Karpas-422 (cell line): ENCODE data around the gene PGAP1. TPM values are rescaled to one million over a fixed set of nuclear protein-coding genes. Genes with fewer than 3 reads are reported as not detected.

ENCODE experiments used
- DNase-seq: peaks from one replicate; pipeline ENCODE4 v3.0.0-alpha.2; 2015
- H2AFZ ChIP-seq: fragments of 200-600 bp; sonication (generic); 2 replicates; pipeline ENCODE4 v1.6.1; 2014; ENCODE audit warnings: antibody characterized with exemption, low read length, mixed read lengths
- H3K27ac ChIP-seq: fragments of 200-600 bp; sonication (generic); 2 replicates; pipeline ENCODE4 v1.5.1; 2014; ENCODE audit warnings: mild to moderate bottlenecking, low read length, moderate library complexity
- H3K27me3 ChIP-seq: fragments of 200-600 bp; sonication (generic); 2 replicates; pipeline ENCODE4 v1.6.1; 2014; ENCODE audit warnings: low read length, mixed read lengths
- H3K36me3 ChIP-seq: fragments of 200-600 bp; sonication (generic); 2 replicates; pipeline ENCODE4 v1.6.1; 2014; ENCODE audit warnings: low read length, mixed read lengths; ENCODE audit not compliant: insufficient read depth
- H3K4me1 ChIP-seq: fragments of 200-600 bp; sonication (generic); 2 replicates; pipeline ENCODE4 v1.6.1; 2014; ENCODE audit warnings: mild to moderate bottlenecking, low read length, mixed read lengths
- H3K4me2 ChIP-seq: fragments of 200-600 bp; sonication (generic); 2 replicates; pipeline ENCODE4 v1.6.1; 2014; ENCODE audit warnings: low read length, low read depth, mild to moderate bottlenecking; ENCODE audit not compliant: poor library complexity, severe bottlenecking
- H3K4me3 ChIP-seq: fragments of 200-600 bp; sonication (generic); 2 replicates; pipeline ENCODE4 v1.5.1; 2014; ENCODE audit warnings: mild to moderate bottlenecking, antibody characterized with exemption, low read length, mixed read lengths
- H3K79me2 ChIP-seq: fragments of 200-600 bp; sonication (generic); 2 replicates; pipeline ENCODE4 v1.6.1; 2014; ENCODE audit warnings: mild to moderate bottlenecking, low read length, mixed read lengths
- H3K9ac ChIP-seq: fragments of 200-600 bp; sonication (generic); 2 replicates; pipeline ENCODE4 v1.6.0; 2014; ENCODE audit warnings: low read length
- H3K9me2 ChIP-seq: fragments of 200-600 bp; sonication (generic), shearing (Covaris generic); replicated peaks from 2 replicates; pipeline ENCODE4 v1.6.0; 2014; ENCODE audit warnings: mild to moderate bottlenecking, low read length, moderate library complexity; ENCODE audit not compliant: insufficient read depth
- H3K9me3 ChIP-seq: fragments of 300-700, 200-600 bp; sonication (generic); 2 replicates; pipeline ENCODE4 v1.6.1; 2014; ENCODE audit warnings: low read length, mixed read lengths
- H4K20me1 ChIP-seq: fragments of 200-600 bp; sonication (generic); 2 replicates; pipeline ENCODE4 v1.6.1; 2014; ENCODE audit warnings: mild to moderate bottlenecking, antibody characterized with exemption, low read length, low read depth; ENCODE audit not compliant: insufficient read depth
- total RNA-seq: library from RNA; depleted of rRNA; stranded (reverse); fragments of >200 nt; shearing (Covaris generic); gene quantifications from 2 replicates; pipeline ENCODE4 v1.2.3, GENCODE V29; 2014; ENCODE audit warnings: low replicate concordance

PGAP1 gene
- total RNA-seq, 1 experiment from 2014 or later = 22.4 TPM

- no peak overlapping the region for H3K9ac ChIP-seq
- H3K27me3 ChIP-seq = no peaks in the 10 kb centered on the region
- H3K9me2 ChIP-seq = no peaks in the 10 kb centered on the region
- H3K4me1 ChIP-seq = no peaks in the 10 kb centered on the region
- H4K20me1 ChIP-seq = no peaks in the 10 kb centered on the region
- H3K27ac ChIP-seq = no peak overlapping the region
- H3K4me2 ChIP-seq = no peak overlapping the region
- no peak overlapping the region for H2AFZ ChIP-seq
- DNase-seq = no peak
- no peak overlapping the region for H3K4me3 ChIP-seq
- peaks cover 16% of the 10 kb centered on the region; the same call in 1 of the 2 replicates for H3K79me2 ChIP-seq
- peaks cover 16% of the 10 kb centered on the region for H3K36me3 ChIP-seq
- H3K9me3 ChIP-seq = no peaks in the 10 kb centered on the region
Measured at GRCh38 chr2:196902828-196903227, 23.7 kb downstream of the PGAP1 start.

GRCh38 chr2:196900843-196901242 lies 25.7 kb downstream of the PGAP1 start:
- Histone ChIP-seq H3K27ac (no peak overlapping the region), H3K9me3 (no peaks in the 10 kb centered on the region), H2AFZ (no peak overlapping the region), H3K4me1 (no peaks in the 10 kb centered on the region), H3K9ac (no peak overlapping the region), H3K4me3 (no peak overlapping the region), H3K27me3 (no peaks in the 10 kb centered on the region), H3K79me2 (peaks cover 16% of the 10 kb centered on the region; the same call in 1 of the 2 replicates), H3K36me3 (peaks cover 24% of the 10 kb centered on the region), H3K4me2 (no peak overlapping the region), H4K20me1 (no peaks in the 10 kb centered on the region), H3K9me2 (no peaks in the 10 kb centered on the region)
- DNase-seq = no peak

- Histone ChIP-seq H3K9me2 (no peaks in the 10 kb centered on the region), H3K27me3 (no peaks in the 10 kb centered on the region)
Measured at GRCh38 chr2:196899976-196900375, 26.5 kb downstream of the PGAP1 start.

GRCh38 chr2:196891136-196891535 lies 35.4 kb downstream of the PGAP1 start:
- Histone ChIP-seq H3K27me3 (no peaks in the 10 kb centered on the region), H3K9me2 (no peaks in the 10 kb centered on the region), H3K4me1 (no peaks in the 10 kb centered on the region), H3K9ac (no peak overlapping the region), H2AFZ (no peak overlapping the region), H3K4me3 (no peak overlapping the region), H4K20me1 (no peaks in the 10 kb centered on the region), H3K4me2 (no peak overlapping the region), H3K79me2 (peaks cover 13% of the 10 kb centered on the region), H3K9me3 (no peaks in the 10 kb centered on the region), H3K27ac (no peak overlapping the region), H3K36me3 (peaks cover 38% of the 10 kb centered on the region)
- DNase-seq = no peak

More at GRCh38 chr2:196899976-196900375, 26.5 kb downstream of the PGAP1 start:
- Histone ChIP-seq H3K4me2 (no peak overlapping the region), H4K20me1 (no peaks in the 10 kb centered on the region), H3K4me3 (no peak overlapping the region), H2AFZ (no peak overlapping the region), H3K36me3 (peaks cover 31% of the 10 kb centered on the region), H3K27ac (no peak overlapping the region), H3K9ac (no peak overlapping the region), H3K9me3 (no peaks in the 10 kb centered on the region), H3K79me2 (peaks cover 16% of the 10 kb centered on the region; the same call in 1 of the 2 replicates), H3K4me1 (no peaks in the 10 kb centered on the region)
- no peak for DNase-seq

GRCh38 chr2:196887431-196887830 lies 39.1 kb downstream of the PGAP1 start:
- H3K4me2 ChIP-seq = no peak overlapping the region
- no peak overlapping the region for H3K27ac ChIP-seq
- no peaks in the 10 kb centered on the region for H4K20me1 ChIP-seq
- no peaks in the 10 kb centered on the region for H3K9me2 ChIP-seq
- H3K9ac ChIP-seq = no peak overlapping the region
- H3K79me2 ChIP-seq = peaks cover 13% of the 10 kb centered on the region
- H2AFZ ChIP-seq = no peak overlapping the region
- no peaks in the 10 kb centered on the region for H3K27me3 ChIP-seq
- H3K9me3 ChIP-seq = no peaks in the 10 kb centered on the region
- DNase-seq = no peak
- peaks cover 50% of the 10 kb centered on the region for H3K36me3 ChIP-seq
- peaks cover 3% of the 10 kb centered on the region for H3K4me1 ChIP-seq
- no peak overlapping the region for H3K4me3 ChIP-seq

- Histone ChIP-seq H3K27ac (no peak overlapping the region), H3K4me2 (no peak overlapping the region)
Measured at GRCh38 chr2:196884368-196884767, 42.1 kb downstream of the PGAP1 start.

GRCh38 chr2:196876364-196876763 lies 50.1 kb downstream of the PGAP1 start:
- no peaks in the 10 kb centered on the region for H4K20me1 ChIP-seq
- peaks cover 39% of the 10 kb centered on the region for H3K36me3 ChIP-seq
- no peaks in the 10 kb centered on the region for H3K9me2 ChIP-seq
- H3K4me2 ChIP-seq = peak overlapping the region; percentile 49
- H3K4me1 ChIP-seq = peaks cover 29% of the 10 kb centered on the region
- no peak overlapping the region for H3K9ac ChIP-seq
- H3K79me2 ChIP-seq = no peaks in the 10 kb centered on the region
- H3K27me3 ChIP-seq = no peaks in the 10 kb centered on the region
- no peak overlapping the region for H3K4me3 ChIP-seq
- H3K9me3 ChIP-seq = no peaks in the 10 kb centered on the region
- H2AFZ ChIP-seq = no peak overlapping the region
- DNase-seq = no peak
- peak overlapping the region; percentile 68 for H3K27ac ChIP-seq

More at GRCh38 chr2:196884368-196884767, 42.1 kb downstream of the PGAP1 start:
- no peak overlapping the region for H3K4me3 ChIP-seq
- H3K79me2 ChIP-seq = peaks cover 8% of the 10 kb centered on the region
- H3K9me3 ChIP-seq = no peaks in the 10 kb centered on the region
- no peak for DNase-seq
- H3K36me3 ChIP-seq = peaks cover 52% of the 10 kb centered on the region
- H3K9ac ChIP-seq = no peak overlapping the region
- no peaks in the 10 kb centered on the region for H4K20me1 ChIP-seq
- peaks cover 3% of the 10 kb centered on the region for H3K4me1 ChIP-seq
- H3K27me3 ChIP-seq = no peaks in the 10 kb centered on the region
- no peak overlapping the region for H2AFZ ChIP-seq
- H3K9me2 ChIP-seq = no peaks in the 10 kb centered on the region

- no peaks in the 10 kb centered on the region for H3K9me3 ChIP-seq
- no peaks in the 10 kb centered on the region for H4K20me1 ChIP-seq
Measured at GRCh38 chr2:196875414-196875813, 51.1 kb downstream of the PGAP1 start.

More at GRCh38 chr2:196875414-196875813, 51.1 kb downstream of the PGAP1 start:
- Histone ChIP-seq H3K9me2 (no peaks in the 10 kb centered on the region), H3K79me2 (no peaks in the 10 kb centered on the region), H3K4me2 (no peak overlapping the region), H3K36me3 (peaks cover 30% of the 10 kb centered on the region), H3K9ac (no peak overlapping the region), H3K4me3 (no peak overlapping the region), H3K4me1 (peaks cover 29% of the 10 kb centered on the region), H3K27ac (peak overlapping the region; percentile 68; the same call in 1 of the 2 replicates), H2AFZ (no peak overlapping the region), H3K27me3 (no peaks in the 10 kb centered on the region)
- DNase-seq = no peak
